Measurements from ENCODE around the gene CD82.

GRCh38 chr11:44573333-44573732, 7.9 kb downstream of the CD82 start:
- TF ChIP-seq CTCF (optimal IDR thresholded peaks at IDR 0.05 in 1 of 3, IDR thresholded peaks at IDR 0.05 in 1 of 3, conservative IDR thresholded peaks at IDR 0.05 in 1 of 3; ENCODE audit: extremely low read depth in 1 of 3, insufficient read depth in 2 of 3, low read length in 3 of 3) (no peak), EZH2 (IDR thresholded peaks at IDR 0.05; ENCODE audit: low read length) (no peak)
